ENCODE results near the gene FIBP. TPM values are rescaled to one million over a fixed set of nuclear protein-coding genes. Genes with fewer than 3 reads are reported as not detected.

The FIBP gene
- total and polyA plus RNA-seq, 10 of the 15 experiments (the other 5 are each of a cell fraction or from before 2014, with no cell fraction given) = 65.1 to 182 (median 94.6) TPM

DNA sequence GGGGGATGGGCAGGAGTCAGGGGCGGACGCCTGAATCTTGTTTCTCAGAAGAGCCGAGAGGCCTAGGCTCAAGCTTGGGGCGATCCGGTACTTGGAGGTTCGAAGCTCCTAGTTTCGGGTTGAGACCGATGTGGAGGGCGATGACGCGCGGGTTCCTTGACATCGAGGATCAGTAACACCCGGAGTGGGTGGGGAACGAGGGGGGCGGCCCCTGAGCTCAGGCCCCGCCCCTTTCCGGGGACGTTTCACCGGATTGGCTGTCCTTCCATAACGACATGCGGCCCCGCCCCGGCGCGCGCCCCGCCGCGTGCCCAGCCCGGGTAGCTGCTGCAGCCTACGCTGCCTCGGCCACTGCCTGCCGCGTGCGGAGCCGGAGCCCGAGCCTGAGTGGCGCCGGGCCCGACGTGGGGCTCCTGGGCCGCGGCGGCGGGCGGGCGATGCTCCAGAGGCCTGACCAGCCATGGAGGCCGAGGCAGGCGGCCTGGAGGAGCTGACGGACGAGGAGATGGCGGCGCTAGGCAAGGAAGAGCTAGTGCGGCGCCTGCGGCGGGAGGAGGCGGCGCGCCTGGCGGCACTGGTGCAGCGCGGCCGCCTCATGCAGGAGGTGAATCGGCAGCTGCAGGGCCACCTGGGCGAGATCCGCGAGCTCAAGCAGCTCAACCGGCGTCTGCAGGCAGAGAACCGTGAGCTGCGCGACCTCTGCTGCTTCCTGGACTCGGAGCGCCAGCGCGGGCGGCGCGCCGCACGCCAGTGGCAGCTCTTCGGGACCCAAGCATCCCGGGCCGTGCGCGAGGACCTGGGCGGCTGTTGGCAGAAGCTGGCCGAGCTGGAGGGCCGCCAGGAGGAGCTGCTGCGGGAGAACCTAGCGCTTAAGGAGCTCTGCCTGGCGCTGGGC lies 2.3 kb upstream of the FIBP start, which contains the start of gene CCDC85B (continued):
- TF ChIP-seq IKZF2 (IDR thresholded peaks at IDR 0.05) (peak; percentile 36 to 48; a peak in 1 of 4 replicates), MEF2B (IDR thresholded peaks at IDR 0.05; ENCODE audit: partially characterized antibody, poor library complexity, severe bottlenecking) (peak; percentile 71), PAX5 (IDR thresholded peaks at IDR 0.05; ENCODE audit: borderline replicate concordance, low read depth, low read length) (no peak), NBN (IDR thresholded peaks at IDR 0.05) (peak; percentile 64; the same call in 1 of the 2 replicates), ASH2L (IDR thresholded peaks at IDR 0.05; ENCODE audit: borderline replicate concordance, low read depth) (0 out of 2 replicates have a peak, but pooled peaks have one; percentile 46), POU2F2 (IDR thresholded peaks at IDR 0.05; ENCODE audit: borderline replicate concordance, low read depth, low read length) (peak; percentile 80; the same call in 2 of the 3 replicates), ZBED1 (IDR thresholded peaks at IDR 0.05; ENCODE audit: borderline replicate concordance) (peak; percentile 21; the same call in 1 of the 2 replicates), ZNF217 (IDR thresholded peaks at IDR 0.05) (peak; percentile 60; the same call in 1 of the 2 replicates), NR2F1 (conservative IDR thresholded peaks at IDR 0.05) (peak; percentile 49; the same call in 1 of the 2 replicates), ZNF207 (IDR thresholded peaks at IDR 0.05; ENCODE audit: borderline replicate concordance) (peak; percentile 60; the same call in 1 of the 2 replicates), TCF3 (IDR thresholded peaks at IDR 0.05; ENCODE audit: borderline replicate concordance, insufficient read depth, low read depth, low read length) (peak; percentile 81; the same call in 1 of the 2 replicates), SMC3 (IDR thresholded peaks at IDR 0.05; ENCODE audit: borderline replicate concordance, low read length) (no peak), ZNF622 (IDR thresholded peaks at IDR 0.05) (no peak)
- TF ChIP-seq, protein P1, sequence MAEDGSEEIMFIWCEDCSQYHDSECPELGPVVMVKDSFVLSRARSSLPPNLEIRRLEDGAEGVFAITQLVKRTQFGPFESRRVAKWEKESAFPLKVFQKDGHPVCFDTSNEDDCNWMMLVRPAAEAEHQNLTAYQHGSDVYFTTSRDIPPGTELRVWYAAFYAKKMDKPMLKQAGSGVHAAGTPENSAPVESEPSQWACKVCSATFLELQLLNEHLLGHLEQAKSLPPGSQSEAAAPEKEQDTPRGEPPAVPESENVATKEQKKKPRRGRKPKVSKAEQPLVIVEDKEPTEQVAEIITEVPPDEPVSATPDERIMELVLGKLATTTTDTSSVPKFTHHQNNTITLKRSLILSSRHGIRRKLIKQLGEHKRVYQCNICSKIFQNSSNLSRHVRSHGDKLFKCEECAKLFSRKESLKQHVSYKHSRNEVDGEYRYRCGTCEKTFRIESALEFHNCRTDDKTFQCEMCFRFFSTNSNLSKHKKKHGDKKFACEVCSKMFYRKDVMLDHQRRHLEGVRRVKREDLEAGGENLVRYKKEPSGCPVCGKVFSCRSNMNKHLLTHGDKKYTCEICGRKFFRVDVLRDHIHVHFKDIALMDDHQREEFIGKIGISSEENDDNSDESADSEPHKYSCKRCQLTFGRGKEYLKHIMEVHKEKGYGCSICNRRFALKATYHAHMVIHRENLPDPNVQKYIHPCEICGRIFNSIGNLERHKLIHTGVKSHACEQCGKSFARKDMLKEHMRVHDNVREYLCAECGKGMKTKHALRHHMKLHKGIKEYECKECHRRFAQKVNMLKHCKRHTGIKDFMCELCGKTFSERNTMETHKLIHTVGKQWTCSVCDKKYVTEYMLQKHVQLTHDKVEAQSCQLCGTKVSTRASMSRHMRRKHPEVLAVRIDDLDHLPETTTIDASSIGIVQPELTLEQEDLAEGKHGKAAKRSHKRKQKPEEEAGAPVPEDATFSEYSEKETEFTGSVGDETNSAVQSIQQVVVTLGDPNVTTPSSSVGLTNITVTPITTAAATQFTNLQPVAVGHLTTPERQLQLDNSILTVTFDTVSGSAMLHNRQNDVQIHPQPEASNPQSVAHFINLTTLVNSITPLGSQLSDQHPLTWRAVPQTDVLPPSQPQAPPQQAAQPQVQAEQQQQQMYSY (CRISPR knock-in tag; IDR thresholded peaks at IDR 0.05) = peak; percentile 33; the same call in 1 of the 2 replicates
- TF ChIP-seq, protein P2, sequence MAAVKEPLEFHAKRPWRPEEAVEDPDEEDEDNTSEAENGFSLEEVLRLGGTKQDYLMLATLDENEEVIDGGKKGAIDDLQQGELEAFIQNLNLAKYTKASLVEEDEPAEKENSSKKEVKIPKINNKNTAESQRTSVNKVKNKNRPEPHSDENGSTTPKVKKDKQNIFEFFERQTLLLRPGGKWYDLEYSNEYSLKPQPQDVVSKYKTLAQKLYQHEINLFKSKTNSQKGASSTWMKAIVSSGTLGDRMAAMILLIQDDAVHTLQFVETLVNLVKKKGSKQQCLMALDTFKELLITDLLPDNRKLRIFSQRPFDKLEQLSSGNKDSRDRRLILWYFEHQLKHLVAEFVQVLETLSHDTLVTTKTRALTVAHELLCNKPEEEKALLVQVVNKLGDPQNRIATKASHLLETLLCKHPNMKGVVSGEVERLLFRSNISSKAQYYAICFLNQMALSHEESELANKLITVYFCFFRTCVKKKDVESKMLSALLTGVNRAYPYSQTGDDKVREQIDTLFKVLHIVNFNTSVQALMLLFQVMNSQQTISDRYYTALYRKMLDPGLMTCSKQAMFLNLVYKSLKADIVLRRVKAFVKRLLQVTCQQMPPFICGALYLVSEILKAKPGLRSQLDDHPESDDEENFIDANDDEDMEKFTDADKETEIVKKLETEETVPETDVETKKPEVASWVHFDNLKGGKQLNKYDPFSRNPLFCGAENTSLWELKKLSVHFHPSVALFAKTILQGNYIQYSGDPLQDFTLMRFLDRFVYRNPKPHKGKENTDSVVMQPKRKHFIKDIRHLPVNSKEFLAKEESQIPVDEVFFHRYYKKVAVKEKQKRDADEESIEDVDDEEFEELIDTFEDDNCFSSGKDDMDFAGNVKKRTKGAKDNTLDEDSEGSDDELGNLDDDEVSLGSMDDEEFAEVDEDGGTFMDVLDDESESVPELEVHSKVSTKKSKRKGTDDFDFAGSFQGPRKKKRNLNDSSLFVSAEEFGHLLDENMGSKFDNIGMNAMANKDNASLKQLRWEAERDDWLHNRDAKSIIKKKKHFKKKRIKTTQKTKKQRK (IDR thresholded peaks at IDR 0.05; ENCODE audit: low read depth, low read length) = no peak
- TF ChIP-seq, protein P3, sequence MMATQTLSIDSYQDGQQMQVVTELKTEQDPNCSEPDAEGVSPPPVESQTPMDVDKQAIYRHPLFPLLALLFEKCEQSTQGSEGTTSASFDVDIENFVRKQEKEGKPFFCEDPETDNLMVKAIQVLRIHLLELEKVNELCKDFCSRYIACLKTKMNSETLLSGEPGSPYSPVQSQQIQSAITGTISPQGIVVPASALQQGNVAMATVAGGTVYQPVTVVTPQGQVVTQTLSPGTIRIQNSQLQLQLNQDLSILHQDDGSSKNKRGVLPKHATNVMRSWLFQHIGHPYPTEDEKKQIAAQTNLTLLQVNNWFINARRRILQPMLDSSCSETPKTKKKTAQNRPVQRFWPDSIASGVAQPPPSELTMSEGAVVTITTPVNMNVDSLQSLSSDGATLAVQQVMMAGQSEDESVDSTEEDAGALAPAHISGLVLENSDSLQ (IDR thresholded peaks at IDR 0.05) = peak; percentile 44
- TF ChIP-seq, protein P4, sequence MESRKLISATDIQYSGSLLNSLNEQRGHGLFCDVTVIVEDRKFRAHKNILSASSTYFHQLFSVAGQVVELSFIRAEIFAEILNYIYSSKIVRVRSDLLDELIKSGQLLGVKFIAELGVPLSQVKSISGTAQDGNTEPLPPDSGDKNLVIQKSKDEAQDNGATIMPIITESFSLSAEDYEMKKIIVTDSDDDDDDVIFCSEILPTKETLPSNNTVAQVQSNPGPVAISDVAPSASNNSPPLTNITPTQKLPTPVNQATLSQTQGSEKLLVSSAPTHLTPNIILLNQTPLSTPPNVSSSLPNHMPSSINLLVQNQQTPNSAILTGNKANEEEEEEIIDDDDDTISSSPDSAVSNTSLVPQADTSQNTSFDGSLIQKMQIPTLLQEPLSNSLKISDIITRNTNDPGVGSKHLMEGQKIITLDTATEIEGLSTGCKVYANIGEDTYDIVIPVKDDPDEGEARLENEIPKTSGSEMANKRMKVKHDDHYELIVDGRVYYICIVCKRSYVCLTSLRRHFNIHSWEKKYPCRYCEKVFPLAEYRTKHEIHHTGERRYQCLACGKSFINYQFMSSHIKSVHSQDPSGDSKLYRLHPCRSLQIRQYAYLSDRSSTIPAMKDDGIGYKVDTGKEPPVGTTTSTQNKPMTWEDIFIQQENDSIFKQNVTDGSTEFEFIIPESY (IDR thresholded peaks at IDR 0.05) = no peak

All from GM12878 (cell line).